ENCODE data around the gene SEMA3A. TPM values are rescaled to one million over a fixed set of nuclear protein-coding genes. Genes with fewer than 3 reads are reported as not detected.
"Not testable (repeated sequence)": the region's sequence is repeated elsewhere in the genome, so short reads cannot be mapped to it uniquely, and the experiment has no call there.

Gene SEMA3A
- total RNA-seq (2014; rRNA removed; shearing (Covaris generic)) = 22.1 and 25.7 TPM in 2 replicates

DNA sequence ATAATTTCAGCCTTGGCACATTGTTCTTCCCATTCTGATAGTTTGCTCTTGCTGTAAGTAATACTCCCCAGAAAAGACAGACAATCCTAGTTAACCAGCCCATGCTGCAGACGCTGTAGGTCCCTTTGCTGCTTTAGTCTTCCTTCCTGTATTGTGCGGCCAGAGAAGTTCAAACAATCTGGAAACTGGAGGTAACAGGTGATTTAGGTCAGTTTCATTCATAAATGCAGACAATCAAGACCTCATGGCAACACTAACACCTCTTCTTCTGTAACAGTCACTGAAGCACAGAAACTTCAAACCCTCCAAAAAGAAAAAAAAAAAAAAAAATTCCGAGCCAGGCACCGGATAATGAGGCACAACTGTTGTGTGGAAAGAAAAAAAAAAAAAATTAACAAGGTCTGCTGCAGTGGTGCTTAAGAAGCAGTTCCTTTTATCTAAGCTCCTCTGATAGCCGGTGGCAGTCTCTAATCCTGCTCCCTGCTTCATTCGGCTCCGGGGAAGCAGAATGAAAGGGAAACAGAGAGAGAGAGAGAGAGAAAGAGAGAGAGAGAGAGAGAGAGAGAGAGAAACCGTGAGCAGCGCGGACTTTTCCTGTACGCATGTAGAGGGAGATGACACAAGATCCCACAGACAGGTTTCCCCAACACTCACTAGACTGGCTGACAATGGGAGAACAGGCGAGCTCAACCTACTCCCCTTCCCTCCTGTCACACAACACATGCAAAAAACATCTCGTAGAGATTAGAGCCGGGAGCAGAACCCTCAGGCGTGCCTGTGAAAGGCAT lies at the start of gene SEMA3A:
TSS of gene SEMA3A (minus strand) at position 306 of the 788 bp plus-strand sequence. CDS start at position 103, 203 bp downstream.
- Histone ChIP-seq H3K27me3 (ENCODE audit: control insufficient read depth, insufficient read depth, low read length) (no peaks in the 10 kb centered on the region), H3K36me3 (replicated peaks; ENCODE audit: control insufficient read depth, insufficient read depth, low read length) (no peaks in the 10 kb centered on the region), H3K4me3 (ENCODE audit: insufficient read depth, low read depth, low read length) (peak within 1 kb of the TSS; percentile 47)
- peak; percentile 18 for DNase-seq

DNA sequence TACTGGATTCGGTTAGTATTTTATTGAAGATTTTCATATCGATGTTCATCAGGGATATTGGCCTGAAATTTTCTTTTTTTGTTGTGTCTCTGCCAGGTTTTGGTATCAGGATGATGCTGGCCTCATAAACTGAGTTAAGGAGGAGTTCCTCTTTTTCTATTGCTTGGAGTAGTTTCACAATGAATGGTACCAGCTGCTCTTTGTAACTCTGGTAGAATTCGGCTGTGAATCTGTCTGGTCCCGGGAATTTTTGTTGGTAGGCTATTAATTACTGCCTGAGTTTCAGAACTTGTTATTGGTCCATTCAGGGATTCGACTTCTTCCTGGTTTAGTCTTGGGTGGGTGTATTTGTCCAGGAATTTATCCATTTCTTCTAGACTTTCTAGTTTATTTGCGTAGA lies 48.4 kb upstream of the SEMA3A start:
- H3K27me3 ChIP-seq (ENCODE audit: control insufficient read depth, insufficient read depth, low read length); H3K4me3 ChIP-seq (ENCODE audit: insufficient read depth, low read depth, low read length); H3K36me3 ChIP-seq (replicated peaks; ENCODE audit: control insufficient read depth, insufficient read depth, low read length); DNase-seq: not testable (repeated sequence)

DNA sequence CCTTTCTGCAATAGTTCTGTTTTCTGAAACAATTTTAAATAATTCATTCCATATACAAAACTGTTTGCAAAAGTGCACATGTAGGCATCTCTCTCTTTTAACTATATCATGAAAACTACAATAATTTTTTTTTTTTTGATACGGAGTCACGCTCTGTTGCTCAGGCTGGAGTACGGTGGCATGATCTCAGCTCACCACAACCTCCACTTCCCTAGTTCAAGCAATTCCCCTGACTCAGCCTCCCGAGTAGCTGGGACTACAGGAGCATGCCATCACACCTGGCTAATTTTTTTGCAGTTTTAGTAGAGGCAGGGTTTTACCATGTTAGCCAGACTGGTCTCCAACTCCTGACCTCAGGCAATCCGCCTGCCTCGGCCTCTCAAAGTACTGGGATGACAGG lies 44.0 kb upstream of the SEMA3A start:
- Histone ChIP-seq H3K27me3 (ENCODE audit: control insufficient read depth, insufficient read depth, low read length) (no peaks in the 10 kb centered on the region), H3K36me3 (replicated peaks; ENCODE audit: control insufficient read depth, insufficient read depth, low read length) (no peaks in the 10 kb centered on the region), H3K4me3 (ENCODE audit: insufficient read depth, low read depth, low read length) (no peak overlapping the region)
- no peak for DNase-seq

GRCh38 chr7:84237533-84238173 lies 43.1 kb upstream of the SEMA3A start:
- Histone ChIP-seq H3K36me3 (replicated peaks; ENCODE audit: control insufficient read depth, insufficient read depth, low read length) (no peaks in the 10 kb centered on the region), H3K27me3 (ENCODE audit: control insufficient read depth, insufficient read depth, low read length) (no peaks in the 10 kb centered on the region), H3K4me3 (ENCODE audit: insufficient read depth, low read depth, low read length) (no peak overlapping the region)
- DNase-seq = no peak

DNA sequence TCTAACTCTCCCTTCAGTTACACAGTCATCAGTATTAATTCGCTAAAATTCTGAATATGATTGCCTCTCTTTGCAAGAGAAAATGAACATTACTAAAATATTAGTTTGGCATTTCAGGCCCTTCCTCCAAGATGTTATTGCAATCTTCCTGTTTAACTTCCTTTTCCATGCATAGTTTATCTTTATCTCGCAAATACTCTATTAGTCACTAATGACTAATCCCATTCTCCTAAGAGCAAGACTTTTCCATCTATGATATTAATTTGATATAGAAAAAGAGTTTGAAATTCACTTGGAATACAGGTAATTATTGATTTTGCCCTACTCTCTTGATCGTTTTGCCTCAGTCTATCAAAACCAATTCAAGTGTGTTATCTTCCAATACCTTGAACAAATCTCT lies 41.8 kb upstream of the SEMA3A start:
- no peak for DNase-seq
- no peaks in the 10 kb centered on the region for H3K27me3 ChIP-seq (ENCODE audit: control insufficient read depth, insufficient read depth, low read length)
- no peak overlapping the region for H3K4me3 ChIP-seq (ENCODE audit: insufficient read depth, low read depth, low read length)
- no peaks in the 10 kb centered on the region for H3K36me3 ChIP-seq (replicated peaks; ENCODE audit: control insufficient read depth, insufficient read depth, low read length)

DNA sequence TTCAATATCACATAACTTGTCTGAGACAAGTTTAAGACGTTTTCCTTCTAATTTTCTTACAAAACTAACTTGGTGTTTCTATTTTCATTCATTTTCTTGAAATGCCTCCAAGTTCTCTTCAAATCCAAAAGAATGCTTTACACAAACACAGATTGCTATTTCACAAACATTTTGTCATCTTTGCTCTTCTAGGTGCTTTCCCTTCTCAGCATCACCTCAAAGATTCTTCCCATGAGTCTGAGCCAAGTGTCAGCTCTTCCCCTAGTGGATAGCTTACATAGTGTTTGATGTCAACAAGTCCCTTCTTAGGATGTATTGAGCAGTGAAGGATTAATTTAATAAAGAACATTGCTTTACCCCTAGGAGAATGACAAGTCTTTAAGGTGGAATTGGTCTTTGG lies 38.1 kb upstream of the SEMA3A start:
- DNase-seq = no peak

GRCh38 chr7:84231157-84231556 lies 36.6 kb upstream of the SEMA3A start:
- Histone ChIP-seq H3K27me3 (ENCODE audit: control insufficient read depth, insufficient read depth, low read length) (no peaks in the 10 kb centered on the region), H3K36me3 (replicated peaks; ENCODE audit: control insufficient read depth, insufficient read depth, low read length) (no peaks in the 10 kb centered on the region), H3K4me3 (ENCODE audit: insufficient read depth, low read depth, low read length) (no peak overlapping the region)
- no peak for DNase-seq

More for the DNA sequence above, 38.1 kb upstream of the SEMA3A start:
- no peaks in the 10 kb centered on the region for H3K27me3 ChIP-seq (ENCODE audit: control insufficient read depth, insufficient read depth, low read length)
- H3K4me3 ChIP-seq (ENCODE audit: insufficient read depth, low read depth, low read length) = no peak overlapping the region
- H3K36me3 ChIP-seq (replicated peaks; ENCODE audit: control insufficient read depth, insufficient read depth, low read length) = no peaks in the 10 kb centered on the region

DNA sequence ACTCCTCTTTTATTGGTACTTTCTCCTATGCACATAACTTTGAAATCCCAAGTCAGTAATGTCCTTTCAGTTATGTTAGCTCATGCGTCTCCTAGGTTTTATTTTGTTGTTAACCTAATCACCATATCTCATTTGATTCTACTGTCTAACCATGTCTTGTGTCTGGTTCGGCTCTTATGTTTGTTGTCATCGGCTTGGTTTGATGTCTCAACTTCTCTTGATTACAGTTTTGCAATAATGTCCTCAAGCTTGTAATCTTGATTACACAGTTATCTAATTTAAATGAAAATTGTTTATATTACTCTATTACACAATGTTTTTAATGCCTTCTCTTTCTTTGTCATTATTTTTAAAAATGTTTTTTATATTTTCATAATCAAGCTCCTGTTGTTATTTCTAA lies 35.9 kb upstream of the SEMA3A start:
- Histone ChIP-seq H3K27me3 (ENCODE audit: control insufficient read depth, insufficient read depth, low read length) (no peaks in the 10 kb centered on the region), H3K4me3 (ENCODE audit: insufficient read depth, low read depth, low read length) (no peak overlapping the region), H3K36me3 (replicated peaks; ENCODE audit: control insufficient read depth, insufficient read depth, low read length) (no peaks in the 10 kb centered on the region)
- no peak for DNase-seq

- no peaks in the 10 kb centered on the region for H3K36me3 ChIP-seq (replicated peaks; ENCODE audit: control insufficient read depth, insufficient read depth, low read length)
- no peak overlapping the region for H3K4me3 ChIP-seq (ENCODE audit: insufficient read depth, low read depth, low read length)
- H3K27me3 ChIP-seq (ENCODE audit: control insufficient read depth, insufficient read depth, low read length) = no peaks in the 10 kb centered on the region
- peak; percentile 14 for DNase-seq
These were observed 33.9 kb upstream of the SEMA3A start for GRCh38 chr7:84228526-84228925.

DNA sequence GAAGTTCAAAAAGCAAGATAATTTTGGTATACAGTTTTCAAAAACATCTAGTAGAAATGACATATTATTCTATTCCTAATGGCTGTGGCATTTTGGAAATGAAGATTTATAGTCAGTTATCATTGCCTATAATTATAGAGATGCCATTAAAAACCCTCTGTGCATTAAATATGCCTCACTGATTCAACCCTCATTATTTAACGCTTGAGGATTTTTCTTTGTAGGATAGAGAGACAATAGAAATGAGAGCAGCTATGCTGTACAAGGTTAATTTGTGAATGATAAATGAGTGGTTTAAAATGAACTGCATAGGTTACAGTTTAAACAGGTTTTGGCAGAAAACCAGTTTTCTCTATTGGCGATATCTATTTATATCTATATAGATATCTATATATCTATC lies 32.2 kb upstream of the SEMA3A start:
- DNase-seq = no peak
- Histone ChIP-seq H3K4me3 (ENCODE audit: insufficient read depth, low read depth, low read length) (no peak overlapping the region), H3K36me3 (replicated peaks; ENCODE audit: control insufficient read depth, insufficient read depth, low read length) (no peaks in the 10 kb centered on the region), H3K27me3 (ENCODE audit: control insufficient read depth, insufficient read depth, low read length) (no peaks in the 10 kb centered on the region)

DNA sequence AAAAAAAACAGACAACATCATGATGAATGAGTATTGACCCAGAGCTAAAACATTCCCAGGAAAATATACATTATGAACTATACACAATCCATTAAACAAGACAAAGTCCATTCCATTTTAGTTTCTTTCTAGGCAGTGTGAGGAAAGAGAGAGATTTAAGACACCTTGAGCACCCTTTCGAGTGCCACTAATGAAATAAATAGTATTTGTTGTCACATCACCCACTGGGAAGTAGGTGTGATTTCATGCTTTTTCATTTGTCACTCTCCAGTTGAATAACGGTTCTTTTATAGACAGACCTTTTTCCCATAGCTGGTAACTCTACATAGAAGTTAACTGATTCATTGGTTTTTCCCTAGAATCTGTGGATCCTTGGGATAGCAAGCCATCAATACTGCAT lies 29.9 kb upstream of the SEMA3A start:
- H3K36me3 ChIP-seq (replicated peaks; ENCODE audit: control insufficient read depth, insufficient read depth, low read length) = no peaks in the 10 kb centered on the region
- no peaks in the 10 kb centered on the region for H3K27me3 ChIP-seq (ENCODE audit: control insufficient read depth, insufficient read depth, low read length)
- no peak overlapping the region for H3K4me3 ChIP-seq (ENCODE audit: insufficient read depth, low read depth, low read length)
- no peak for DNase-seq

DNA sequence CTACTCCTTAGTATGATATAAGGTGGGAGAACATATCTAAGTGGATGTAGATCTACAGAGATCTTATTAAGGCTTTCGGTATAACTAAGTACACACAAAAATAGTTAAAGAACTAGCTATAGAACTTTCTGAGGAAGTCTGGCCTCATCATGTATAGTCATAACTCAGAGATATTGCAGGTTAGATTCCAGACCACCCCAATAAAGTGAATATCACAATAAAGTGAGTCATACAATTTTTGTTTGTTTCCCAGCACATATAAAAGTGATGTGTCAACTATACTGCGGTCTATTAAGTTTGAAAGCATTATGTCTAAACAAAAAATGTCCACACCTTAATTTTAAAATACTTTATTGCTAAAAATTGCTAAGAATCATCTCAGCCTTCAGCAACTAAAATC lies 24.7 kb upstream of the SEMA3A start:
- DNase-seq = no peak
- H3K27me3 ChIP-seq (ENCODE audit: control insufficient read depth, insufficient read depth, low read length) = no peaks in the 10 kb centered on the region
- H3K36me3 ChIP-seq (replicated peaks; ENCODE audit: control insufficient read depth, insufficient read depth, low read length) = no peaks in the 10 kb centered on the region
- no peak overlapping the region for H3K4me3 ChIP-seq (ENCODE audit: insufficient read depth, low read depth, low read length)

DNA sequence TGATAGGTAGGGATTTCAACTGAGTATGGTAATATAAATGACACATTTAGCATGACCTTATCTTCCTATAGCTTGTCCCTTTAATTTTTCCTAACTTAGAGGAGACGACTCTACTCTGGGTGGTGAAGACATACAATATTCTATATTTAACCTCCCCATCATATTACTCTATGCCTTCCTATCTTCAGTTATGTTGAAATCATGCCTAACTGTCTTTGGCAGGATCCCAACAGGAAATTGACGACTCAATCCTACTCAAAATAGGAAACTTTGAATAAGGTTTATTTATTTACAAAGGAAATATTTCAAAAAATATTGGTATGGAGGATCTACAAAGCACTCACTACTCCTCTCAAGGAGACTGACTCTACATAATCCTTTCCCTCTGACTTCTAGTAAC lies 24.1 kb upstream of the SEMA3A start:
- DNase-seq = no peak
- Histone ChIP-seq H3K36me3 (replicated peaks; ENCODE audit: control insufficient read depth, insufficient read depth, low read length) (no peaks in the 10 kb centered on the region), H3K27me3 (ENCODE audit: control insufficient read depth, insufficient read depth, low read length) (no peaks in the 10 kb centered on the region), H3K4me3 (ENCODE audit: insufficient read depth, low read depth, low read length) (no peak overlapping the region)

DNA sequence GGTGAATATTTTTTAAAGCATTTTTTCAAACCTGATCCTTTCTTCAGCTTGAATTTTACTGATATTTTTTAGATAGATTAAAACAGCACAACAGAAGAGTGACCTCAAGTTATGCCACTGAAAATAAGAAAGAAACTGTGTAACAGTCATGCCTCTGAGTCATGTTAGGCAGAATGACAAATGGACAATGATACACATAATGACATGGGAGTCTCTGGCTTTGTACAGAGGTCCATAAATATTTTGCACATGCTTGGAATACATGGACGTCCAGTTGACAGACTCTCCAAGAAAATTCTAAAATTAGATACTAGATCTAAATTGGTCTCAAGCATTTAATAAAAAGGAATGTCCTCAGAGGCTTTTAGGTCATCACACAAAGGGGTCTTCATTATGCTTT lies 21.9 kb upstream of the SEMA3A start:
- no peak for DNase-seq
- H3K27me3 ChIP-seq (ENCODE audit: control insufficient read depth, insufficient read depth, low read length) = no peaks in the 10 kb centered on the region
- H3K4me3 ChIP-seq (ENCODE audit: insufficient read depth, low read depth, low read length) = no peak overlapping the region

DNA sequence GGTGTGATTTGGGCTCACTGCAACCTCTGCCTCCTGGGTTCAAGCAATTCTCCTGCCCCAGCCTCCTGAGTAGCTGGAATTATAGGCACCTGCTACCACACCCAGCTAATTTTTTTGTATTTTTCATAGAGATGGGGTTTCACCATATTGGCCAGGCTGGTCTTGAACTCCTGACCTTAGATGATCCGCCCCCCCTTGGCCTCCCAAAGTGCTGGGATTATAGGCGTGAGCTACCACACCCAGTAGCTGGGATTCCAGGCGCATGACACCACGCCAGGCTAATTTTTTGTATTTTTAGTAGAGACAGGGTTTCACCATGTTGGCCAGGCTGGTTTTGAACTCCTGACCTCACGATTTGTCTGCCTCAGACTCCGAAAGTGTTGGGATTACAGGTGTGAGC lies 20.2 kb upstream of the SEMA3A start:
- not testable (repeated sequence) for DNase-seq; H3K4me3 ChIP-seq (ENCODE audit: insufficient read depth, low read depth, low read length); H3K27me3 ChIP-seq (ENCODE audit: control insufficient read depth, insufficient read depth, low read length); H3K36me3 ChIP-seq (replicated peaks; ENCODE audit: control insufficient read depth, insufficient read depth, low read length)

More for the DNA sequence above, 21.9 kb upstream of the SEMA3A start:
- H3K36me3 ChIP-seq (replicated peaks; ENCODE audit: control insufficient read depth, insufficient read depth, low read length) = no peaks in the 10 kb centered on the region
